GM18505 (cell line): ENCODE measurements around the gene AHCTF1.

Source experiments
- ATAC-seq: cut with Tn5 transposase; IDR thresholded peaks from one replicate; pipeline ENCODE4 v1.9.1; 2021; ENCODE audit not compliant: unreplicated experiment
- POLR2A ChIP-seq: IDR thresholded peaks from 4 replicates; pipeline ENCODE4 v1.6.1; 2011; ENCODE audit warnings: borderline replicate concordance; ENCODE audit not compliant: insufficient read depth, insufficient read length; ENCODE audit errors: extremely low read depth

Gene AHCTF1

GRCh38 chr1:246794828-246795671 is 136.7 kb downstream of the AHCTF1 start:
- TF ChIP-seq POLR2A, result no peak
- no peak for ATAC-seq

GRCh38 chr1:246794048-246794827 is 137.5 kb downstream of the AHCTF1 start:
- ATAC-seq, result no peak
- TF ChIP-seq POLR2A, result no peak

DNA sequence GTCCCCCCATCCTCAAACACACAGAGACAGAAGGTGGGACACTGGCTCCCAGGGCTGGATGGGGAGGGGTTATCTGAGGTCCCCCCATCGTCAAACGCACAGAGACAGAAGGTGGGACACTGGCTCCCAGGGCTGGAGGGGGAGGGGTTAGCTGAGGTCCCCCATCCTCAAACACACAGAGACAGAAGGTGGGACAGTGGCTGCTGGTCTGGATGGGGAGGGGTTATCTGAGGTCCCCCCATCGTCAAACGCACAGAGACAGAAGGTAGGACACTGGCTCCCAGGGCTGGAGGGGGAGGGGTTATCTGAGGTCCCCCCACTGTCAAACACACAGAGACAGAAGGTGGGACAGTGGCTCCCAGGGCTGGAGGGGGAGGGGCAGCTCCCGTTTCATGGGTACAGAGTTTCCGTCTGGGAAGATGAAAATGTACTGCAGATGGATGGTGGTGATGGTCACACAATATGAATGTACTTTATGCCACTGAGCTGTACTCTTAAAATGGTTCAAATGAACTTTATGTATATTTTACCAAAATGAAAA is 138.3 kb downstream of the AHCTF1 start:
- no peak for TF ChIP-seq POLR2A
- no peak for ATAC-seq

GRCh38 chr1:246792603-246793002 is 139.1 kb downstream of the AHCTF1 start:
- no peak for ATAC-seq
- no peak for TF ChIP-seq POLR2A

- ATAC-seq, result no peak
- TF ChIP-seq POLR2A, result no peak
These were observed 140.3 kb downstream of the AHCTF1 start for GRCh38 chr1:246791303-246791918.

GRCh38 chr1:246790833-246791232 is 140.9 kb downstream of the AHCTF1 start:
- ATAC-seq, result no peak
- no peak for TF ChIP-seq POLR2A

DNA sequence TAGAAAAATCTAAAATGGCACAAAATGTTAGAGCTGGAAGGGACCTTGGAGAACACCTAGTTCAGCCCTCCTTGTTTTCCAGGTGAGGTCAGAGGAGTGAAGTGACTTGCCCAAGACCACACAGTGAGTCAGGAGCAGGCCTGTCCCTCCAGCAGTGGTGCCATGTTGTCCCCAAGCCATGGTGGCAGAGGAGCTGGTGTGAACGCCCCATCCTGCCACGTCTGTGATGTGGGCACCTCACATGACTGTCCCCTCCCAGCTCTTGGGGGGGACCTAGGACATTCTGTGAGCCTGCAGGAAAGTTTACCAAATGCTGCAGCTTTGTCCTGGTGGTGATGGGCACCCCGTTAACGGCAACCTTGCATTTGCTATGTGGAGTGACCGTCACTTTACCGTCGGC is 141.4 kb downstream of the AHCTF1 start:
- no peak for TF ChIP-seq POLR2A
- ATAC-seq, result no peak

GRCh38 chr1:246789454-246790339 is 142.1 kb downstream of the AHCTF1 start:
- ATAC-seq, result no peak
- TF ChIP-seq POLR2A, result no peak
